Prostate gland (tissue), 2 donors: ENCODE data around the gene ST7. TPM values are rescaled to one million over a fixed set of nuclear protein-coding genes. Genes with fewer than 3 reads are reported as not detected.

Source experiments
- DNase-seq: peaks from one replicate; pipeline ENCODE4 v3.0.0-alpha.2; 2019; ENCODE audit warnings: low spot score
- H3K27ac ChIP-seq, 2 donors: fragments of 200-600 bp; sonication (generic); 2 replicates each; pipeline ENCODE4 v1.5.1; 2017 to 2019
- H3K27me3 ChIP-seq: fragments of 200-600 bp; sonication (generic); replicated peaks from 2 replicates; pipeline ENCODE4 v1.5.1; 2019; ENCODE audit not compliant: insufficient read depth
- H3K36me3 ChIP-seq, 2 donors: fragments of 200-600 bp; sonication (generic); 1 replicate in 1 of 2; 2 replicates in 1 of 2; pipeline versions ENCODE4 v1.5.1 to v1.8.1; 2017 to 2019
- H3K4me1 ChIP-seq: fragments of 200-600 bp; sonication (generic); replicated peaks from 2 replicates; pipeline ENCODE4 v1.5.1; 2019
- H3K4me3 ChIP-seq, 2 donors: fragments of 200-600 bp; sonication (generic); 2 replicates each; pipeline ENCODE4 v1.5.1; 2017 to 2019
- H3K9me3 ChIP-seq: fragments of 200-600 bp; sonication (generic); 2 replicates; pipeline ENCODE4 v1.5.1; 2017
- POLR2A ChIP-seq: fragments of 450-650 bp; IDR thresholded peaks from one replicate; pipeline ENCODE4 v1.6.1; 2016; ENCODE audit warnings: antibody characterized with exemption, mild to moderate bottlenecking
- POLR2AphosphoS5 ChIP-seq: sonication (generic); formaldehyde crosslinking; IDR thresholded peaks from one replicate; pipeline ENCODE4 v1.6.1; 2017; ENCODE audit warnings: antibody characterized with exemption
- WGBS: methylation state at CpG from one replicate; pipeline ENCODE4 v1.1.5; 2018; 5-methylcytosine and 5-hydroxymethylcytosine counted together
- intact Hi-C: fragments of 100-400 bp; cut with DNase I; formaldehyde crosslinking; loops from one replicate; pipeline ENCODE4 v1.14.2; 2022
- total RNA-seq, 2 donors: library from RNA; depleted of rRNA; stranded (reverse); fragments of >200 nt; gene quantifications; one replicate each; pipeline ENCODE4 v1.1.0, GENCODE V29; 2016
- TF ChIP-seq, protein P1 (sequence below), 4 experiments: fragments of 200-600 bp in 2 of 4; fragments of 450-650 bp in 2 of 4; sonication (generic) in 2 of 4; IDR thresholded peaks; 1 replicate in 3 of 4; 2 replicates in 1 of 4; pipeline ENCODE4 v1.5.1; 2016 to 2019; ENCODE audit warnings: antibody characterized with exemption in 4 of 4, mild to moderate bottlenecking in 2 of 4, moderate library complexity in 2 of 4

The ST7 gene
- total RNA-seq, 2 donors from 2014 or later: 18.7 to 27.5 TPM

- TF ChIP-seq POLR2AphosphoS5 (no peak), POLR2A (no peak)
- TF ChIP-seq, protein P1, sequence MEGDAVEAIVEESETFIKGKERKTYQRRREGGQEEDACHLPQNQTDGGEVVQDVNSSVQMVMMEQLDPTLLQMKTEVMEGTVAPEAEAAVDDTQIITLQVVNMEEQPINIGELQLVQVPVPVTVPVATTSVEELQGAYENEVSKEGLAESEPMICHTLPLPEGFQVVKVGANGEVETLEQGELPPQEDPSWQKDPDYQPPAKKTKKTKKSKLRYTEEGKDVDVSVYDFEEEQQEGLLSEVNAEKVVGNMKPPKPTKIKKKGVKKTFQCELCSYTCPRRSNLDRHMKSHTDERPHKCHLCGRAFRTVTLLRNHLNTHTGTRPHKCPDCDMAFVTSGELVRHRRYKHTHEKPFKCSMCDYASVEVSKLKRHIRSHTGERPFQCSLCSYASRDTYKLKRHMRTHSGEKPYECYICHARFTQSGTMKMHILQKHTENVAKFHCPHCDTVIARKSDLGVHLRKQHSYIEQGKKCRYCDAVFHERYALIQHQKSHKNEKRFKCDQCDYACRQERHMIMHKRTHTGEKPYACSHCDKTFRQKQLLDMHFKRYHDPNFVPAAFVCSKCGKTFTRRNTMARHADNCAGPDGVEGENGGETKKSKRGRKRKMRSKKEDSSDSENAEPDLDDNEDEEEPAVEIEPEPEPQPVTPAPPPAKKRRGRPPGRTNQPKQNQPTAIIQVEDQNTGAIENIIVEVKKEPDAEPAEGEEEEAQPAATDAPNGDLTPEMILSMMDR (IDR thresholded peaks at IDR 0.05): no peak
- H3K27me3 ChIP-seq: no peaks in the 10 kb centered on the region
- H3K4me3 ChIP-seq: no peak overlapping the region
- intact Hi-C loops: no loop called here
- H3K4me1 ChIP-seq: no peaks in the 10 kb centered on the region
- WGBS: 91% methylated on average over 3 of the region's 3 CpGs
- H3K27ac ChIP-seq: no peak overlapping the region
- H3K9me3 ChIP-seq: no peaks in the 10 kb centered on the region
- no peaks in the 10 kb centered on the region for H3K36me3 ChIP-seq
- DNase-seq: no peak
Measured at GRCh38 chr7:117008118-117008885, 55.0 kb downstream of the ST7 start.

- WGBS: 69% methylated on average over 2 of the region's 2 CpGs
- no peak for DNase-seq
- Histone ChIP-seq H3K27ac (no peak overlapping the region), H3K4me1 (no peaks in the 10 kb centered on the region), H3K4me3 (no peak overlapping the region), H3K27me3 (no peaks in the 10 kb centered on the region), H3K9me3 (no peaks in the 10 kb centered on the region), H3K36me3 (no peaks in the 10 kb centered on the region)
- TF ChIP-seq, protein P1 (IDR thresholded peaks at IDR 0.05): no peak
- intact Hi-C loops: no loop called here
Measured at GRCh38 chr7:117008886-117009531, 55.7 kb downstream of the ST7 start.

DNA sequence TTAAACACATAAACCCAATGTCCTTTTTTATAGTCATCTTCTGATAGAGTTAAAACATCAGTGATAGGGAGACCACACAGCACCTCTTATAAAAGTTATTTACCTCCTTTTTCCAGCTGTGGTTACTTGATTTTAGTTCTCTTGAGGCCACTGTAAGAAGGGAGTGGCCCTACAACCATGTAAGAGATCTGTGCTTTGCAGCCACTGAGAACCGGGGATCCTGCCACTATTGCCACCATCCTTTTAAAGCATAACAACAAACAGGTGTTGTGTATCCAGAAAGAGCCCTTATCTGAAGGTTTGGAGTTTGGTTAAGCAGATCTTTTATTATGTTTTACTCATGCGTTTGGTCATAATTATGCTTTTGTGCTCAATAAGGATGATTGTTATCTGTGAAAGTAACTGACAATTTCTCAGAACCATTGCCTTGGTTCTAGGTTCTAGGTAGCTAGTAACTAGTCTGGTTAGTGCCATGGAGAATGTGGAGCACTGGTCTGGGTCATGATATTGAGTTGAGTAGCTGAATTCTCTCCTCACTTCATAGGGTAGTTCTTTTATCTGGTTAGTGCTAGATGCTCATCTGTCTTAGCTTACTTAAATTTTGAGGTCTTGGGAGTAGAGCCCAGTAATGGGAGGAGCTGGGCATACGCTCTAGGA, 56.5 kb downstream of the ST7 start:
- TF ChIP-seq POLR2A (no peak), POLR2AphosphoS5 (no peak)
- TF ChIP-seq, protein P1 (IDR thresholded peaks at IDR 0.05): no peak
- no peak for DNase-seq
- no peaks in the 10 kb centered on the region for H3K36me3 ChIP-seq
- no peaks in the 10 kb centered on the region for H3K4me1 ChIP-seq
- no peaks in the 10 kb centered on the region for H3K9me3 ChIP-seq
- no peaks in the 10 kb centered on the region for H3K27me3 ChIP-seq
- no peak overlapping the region for H3K4me3 ChIP-seq
- WGBS: 81% methylated on average over 3 of the region's 3 CpGs
- intact Hi-C loops: no loop called here
- H3K27ac ChIP-seq: no peak overlapping the region

DNA sequence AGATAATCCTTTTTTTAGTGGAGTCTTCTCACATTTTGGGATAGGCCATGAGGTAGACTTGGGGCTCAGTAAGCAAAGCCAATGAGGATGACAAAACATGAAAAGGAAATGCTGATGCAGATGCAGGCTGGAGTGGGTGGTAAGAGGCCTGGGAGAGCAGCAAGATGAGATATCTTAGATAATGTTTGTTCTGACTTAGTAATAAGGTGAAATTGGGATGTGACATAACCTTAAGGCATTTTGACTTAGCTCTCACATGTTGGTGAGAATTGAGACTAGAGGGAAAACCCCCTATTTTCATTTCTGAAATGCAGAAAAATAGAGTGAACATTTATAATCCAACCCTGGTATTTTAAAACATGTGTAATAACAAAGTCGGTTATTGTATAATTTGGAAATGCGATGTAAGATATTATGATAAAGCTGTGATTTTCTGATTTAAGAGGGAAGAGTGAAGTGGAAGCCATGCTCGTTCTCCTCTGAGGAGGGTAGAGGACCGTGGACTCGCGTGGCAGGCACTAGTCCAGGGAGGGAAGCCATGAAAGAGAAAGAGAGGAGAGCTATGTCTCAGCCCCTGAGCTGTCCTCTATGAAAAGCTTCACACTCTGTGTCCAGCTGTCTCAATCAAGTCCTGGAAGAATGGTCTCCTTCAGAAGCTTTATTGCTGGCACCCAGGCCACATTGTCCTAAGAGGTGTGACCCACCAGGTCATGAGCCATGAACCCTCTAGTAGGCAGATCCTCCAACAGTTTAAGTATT, 57.3 kb downstream of the ST7 start:
- no peak overlapping the region for H3K4me3 ChIP-seq
- intact Hi-C loops: no loop called here
- no peaks in the 10 kb centered on the region for H3K27me3 ChIP-seq
- no peaks in the 10 kb centered on the region for H3K4me1 ChIP-seq
- H3K27ac ChIP-seq: no peak overlapping the region
- WGBS: 92% methylated on average over 6 of the region's 6 CpGs
- no peak for DNase-seq
- TF ChIP-seq POLR2AphosphoS5: no peak
- no peaks in the 10 kb centered on the region for H3K36me3 ChIP-seq
- no peaks in the 10 kb centered on the region for H3K9me3 ChIP-seq
